ENCODE data around the gene SREBF2. TPM values are rescaled to one million over a fixed set of nuclear protein-coding genes. Genes with fewer than 3 reads are reported as not detected.

Gene SREBF2
- total and polyA plus RNA-seq, 2 of the 8 experiments (the other 6 are each of a cell fraction or from before 2014, with no cell fraction given), result 125 to 144 TPM

GRCh38 chr22:41885116-41885515 lies 52.2 kb downstream of the SREBF2 start:
- H2BK120ac ChIP-seq (replicated peaks; ENCODE audit: low read depth, low read length), result no peak overlapping the region
- no peak for DNase-seq (ENCODE audit: low read depth in 1 of 2, low spot score in 2 of 2)
- H3K18ac ChIP-seq (ENCODE audit: extremely low read depth, low read length), result no peak overlapping the region
- no peak overlapping the region for H3K4ac ChIP-seq (replicated peaks; ENCODE audit: insufficient read length, low read depth, low read length)
- no peaks in the 10 kb centered on the region for H3K9me3 ChIP-seq (ENCODE audit: insufficient read depth in 2 of 2, low read depth in 1 of 2, low read length in 1 of 2)
- no peak overlapping the region for H4K91ac ChIP-seq (replicated peaks; ENCODE audit: insufficient read length, low read length)
- H4K8ac ChIP-seq (ENCODE audit: extremely low read depth, insufficient read depth, low read length), result no peak overlapping the region
- H3K27ac ChIP-seq (ENCODE audit: low read depth, low read length), result no peak overlapping the region
- H3K27me3 ChIP-seq (replicated peaks in 1 of 4; ENCODE audit: control insufficient read depth in 3 of 4, extremely low read depth in 1 of 4, insufficient read depth in 3 of 4, low read length in 3 of 4), result no peaks in the 10 kb centered on the region
- no peak overlapping the region for H3K4me2 ChIP-seq (ENCODE audit: insufficient read depth in 1 of 2, low read depth in 2 of 2, low read length in 2 of 2)
- H2BK5ac ChIP-seq (ENCODE audit: low read depth, low read length), result no peak overlapping the region
- H3K9ac ChIP-seq (replicated peaks in 1 of 4; ENCODE audit: extremely low read depth in 1 of 4, low read depth in 3 of 4, low read length in 3 of 4), result no peak overlapping the region
- CTCF ChIA-PET (ENCODE audit: partially characterized antibody), result interaction anchor here (0.8 to 1.2 kb wide), 4 partner anchors 9 to 188 kb away, joined by 3 to 4 read pairs (median 4); partner anchors contain the start of gene SMIM45
- no peak for FAIRE-seq
- H2BK15ac ChIP-seq (ENCODE audit: low read length), result no peak overlapping the region
- no peak overlapping the region for H2BK20ac ChIP-seq (ENCODE audit: low read length)
- no peak overlapping the region for H2AFZ ChIP-seq (ENCODE audit: low read length)
- H3K23me2 ChIP-seq (ENCODE audit: low read depth, low read length), result no peaks in the 10 kb centered on the region
- no peak overlapping the region for H4K5ac ChIP-seq (ENCODE audit: insufficient read length, low read depth, low read length)
- H2AK5ac ChIP-seq (ENCODE audit: low read depth, low read length), result no peak overlapping the region
- H3K79me2 ChIP-seq (ENCODE audit: control insufficient read depth in 1 of 2, insufficient read depth in 2 of 2, low read length in 2 of 2), result no peaks in the 10 kb centered on the region
- peaks cover 5 to 9% of the 10 kb centered on the region in 2 experiments for H4K20me1 ChIP-seq (replicated peaks in 1 of 2; ENCODE audit: control insufficient read depth in 1 of 2, insufficient read depth in 2 of 2, low read length in 2 of 2)
- no peak overlapping the region for H2BK12ac ChIP-seq (ENCODE audit: low read depth, low read length)
- H3K36me3 ChIP-seq (ENCODE audit: control insufficient read depth in 2 of 4, insufficient read depth in 4 of 4, low read length in 3 of 4), result peaks cover 52 to 96% (median 79%) of the 10 kb centered on the region in 4 experiments
- no peak overlapping the region for H3K14ac ChIP-seq (ENCODE audit: insufficient read length)
- no peak overlapping the region for H3K56ac ChIP-seq (replicated peaks; ENCODE audit: insufficient read length, low read depth, low read length)
- no peaks in the 10 kb centered on the region; the same call in none of the 2 replicates for H3K79me1 ChIP-seq (ENCODE audit: low read depth, low read length)
- H3K23ac ChIP-seq (ENCODE audit: insufficient read length), result no peak overlapping the region
- 97% methylated on average over 2 of the region's 2 CpGs; no CpG with 5 or more reads in 1 of the 2 experiments for WGBS, 2 experiments (ENCODE audit: extremely low coverage in 1 of 2, insufficient coverage in 1 of 2, insufficient read length in 1 of 2, insufficient replicate concordance in 2 of 2, low coverage in 1 of 2, low lambda C conversion rate in 2 of 2, missing lambda C conversion rate in 1 of 2)
- H3K4me3 ChIP-seq (ENCODE audit: extremely low read depth in 1 of 4, insufficient read depth in 2 of 4, low read depth in 3 of 4, low read length in 4 of 4), result no peak overlapping the region
- H3K4me1 ChIP-seq (replicated peaks in 1 of 4; ENCODE audit: control insufficient read depth in 3 of 4, insufficient read depth in 4 of 4, low read length in 3 of 4), result no peaks in the 10 kb centered on the region
- POLR2A ChIA-PET (ENCODE audit: partially characterized antibody), result no interaction called here
- no peak for TF ChIP-seq HDAC2 (IDR thresholded peaks at IDR 0.05; ENCODE audit: borderline replicate concordance in 1 of 2, low read depth in 2 of 2, low read length in 2 of 2)
- TF ChIP-seq CHD1 (IDR thresholded peaks at IDR 0.05; ENCODE audit: low read depth, low read length), result no peak
- TF ChIP-seq POLR2AphosphoS5 (IDR thresholded peaks at IDR 0.05; ENCODE audit: low read depth, low read length), result no peak
- no peak for TF ChIP-seq TCF12 (IDR thresholded peaks at IDR 0.05; ENCODE audit: low read depth, low read length)
- no peak for TF ChIP-seq TBP (IDR thresholded peaks at IDR 0.05; ENCODE audit: low read depth, low read length)
- no peak for TF ChIP-seq GTF2F1 (IDR thresholded peaks at IDR 0.05; ENCODE audit: borderline replicate concordance, low read depth, low read length)
- TF ChIP-seq KDM4A (IDR thresholded peaks at IDR 0.05; ENCODE audit: low read depth, low read length, severe bottlenecking), result no peak
- no peak for TF ChIP-seq KDM5A (IDR thresholded peaks at IDR 0.05; ENCODE audit: low read length)
- TF ChIP-seq SIX5 (IDR thresholded peaks at IDR 0.05; ENCODE audit: low read depth, low read length), result no peak
- TF ChIP-seq SP1 (IDR thresholded peaks at IDR 0.05; ENCODE audit: low read depth, low read length), result no peak
- no peak for TF ChIP-seq BACH1 (IDR thresholded peaks at IDR 0.05; ENCODE audit: low read length)
- no peak for TF ChIP-seq KDM1A (IDR thresholded peaks at IDR 0.05; ENCODE audit: borderline replicate concordance, low read length)
- no peak for TF ChIP-seq CREB1 (IDR thresholded peaks at IDR 0.05)
- no peak for TF ChIP-seq EZH2 (IDR thresholded peaks at IDR 0.05; ENCODE audit: low read depth, low read length, severe bottlenecking)
- TF ChIP-seq ZNF274 (IDR thresholded peaks at IDR 0.05; ENCODE audit: borderline replicate concordance, extremely low read depth, low read length), result no peak
- no peak for TF ChIP-seq SIRT6 (IDR thresholded peaks at IDR 0.05; ENCODE audit: low read length)
- TF ChIP-seq CHD2 (IDR thresholded peaks at IDR 0.05; ENCODE audit: low read length), result no peak

Measured in H1 (cell line).